HL-60 (cell line): ENCODE results near the gene RBMS3.

Source experiments
- DNase-seq, 2 experiments: peaks; one replicate each; pipeline ENCODE4 v3.0.0-alpha.2; 2010 to 2020; ENCODE audit warnings: low read depth in 1 of 2, low spot score in 1 of 2
- H3K27ac ChIP-seq: fragments of 250-450 bp; sonication (Bioruptor Pico); replicated peaks from 2 replicates; pipeline ENCODE4 v1.5.1; 2020; ENCODE audit warnings: mild to moderate bottlenecking, moderate library complexity
- H3K27me3 ChIP-seq: fragments of 250-450 bp; sonication (Bioruptor Pico); 2 replicates; pipeline ENCODE4 v1.5.1; 2021; ENCODE audit warnings: mild to moderate bottlenecking, moderate library complexity; ENCODE audit not compliant: insufficient read depth, poor library complexity, severe bottlenecking
- H3K4me3 ChIP-seq: replicated peaks from 2 replicates; pipeline ENCODE4 v1.5.1; 2011; ENCODE audit warnings: mild to moderate bottlenecking, control low read depth, low read length; ENCODE audit not compliant: insufficient read depth
- CTCF ChIP-seq: IDR thresholded peaks from one replicate; pipeline ENCODE4 v1.5.1; 2011; ENCODE audit warnings: low read length, control low read depth, inconsistent platforms; ENCODE audit not compliant: insufficient read depth
- GABPA ChIP-seq: IDR thresholded peaks from 2 replicates; pipeline ENCODE4 v1.6.1; 2012; ENCODE audit warnings: low read depth
- POLR2AphosphoS5 ChIP-seq: IDR thresholded peaks from 2 replicates; pipeline ENCODE4 v1.6.1; 2012; ENCODE audit warnings: low read depth
- REST ChIP-seq: IDR thresholded peaks from 2 replicates; pipeline ENCODE4 v1.6.1; 2012; ENCODE audit warnings: low read depth; ENCODE audit not compliant: insufficient replicate concordance
- SPI1 ChIP-seq: IDR thresholded peaks from 2 replicates; pipeline ENCODE4 v1.6.1; 2012; ENCODE audit warnings: low read depth, mild to moderate bottlenecking, borderline replicate concordance

Gene RBMS3

GRCh38 chr3:29695201-29695600 lies 414.3 kb downstream of the RBMS3 start:
- Histone ChIP-seq H3K4me3 (no peak overlapping the region), H3K27ac (no peak overlapping the region), H3K27me3 (no peaks in the 10 kb centered on the region)
- DNase-seq, result no peak
- TF ChIP-seq REST (no peak), POLR2AphosphoS5 (no peak), GABPA (no peak), CTCF (no peak), SPI1 (no peak)

GRCh38 chr3:29695643-29696198 lies 414.9 kb downstream of the RBMS3 start:
- Histone ChIP-seq H3K4me3 (no peak overlapping the region), H3K27ac (no peak overlapping the region), H3K27me3 (no peaks in the 10 kb centered on the region)
- DNase-seq, result no peak
- TF ChIP-seq CTCF (no peak), SPI1 (no peak), POLR2AphosphoS5 (no peak), REST (no peak), GABPA (no peak)

GRCh38 chr3:29696311-29696710 lies 415.4 kb downstream of the RBMS3 start:
- no peak for DNase-seq
- no peak overlapping the region for H3K4me3 ChIP-seq
- H3K27ac ChIP-seq, result no peak overlapping the region
- no peaks in the 10 kb centered on the region for H3K27me3 ChIP-seq
- no peak for TF ChIP-seq GABPA
- no peak for TF ChIP-seq SPI1
- TF ChIP-seq POLR2AphosphoS5, result no peak
- no peak for TF ChIP-seq CTCF
- TF ChIP-seq REST, result no peak
